Measurements from ENCODE around the gene DCC.

The DCC gene

GRCh38 chr18:53534695-53535094, 1194.7 kb downstream of the DCC start:
- no peak for DNase-seq

DNA sequence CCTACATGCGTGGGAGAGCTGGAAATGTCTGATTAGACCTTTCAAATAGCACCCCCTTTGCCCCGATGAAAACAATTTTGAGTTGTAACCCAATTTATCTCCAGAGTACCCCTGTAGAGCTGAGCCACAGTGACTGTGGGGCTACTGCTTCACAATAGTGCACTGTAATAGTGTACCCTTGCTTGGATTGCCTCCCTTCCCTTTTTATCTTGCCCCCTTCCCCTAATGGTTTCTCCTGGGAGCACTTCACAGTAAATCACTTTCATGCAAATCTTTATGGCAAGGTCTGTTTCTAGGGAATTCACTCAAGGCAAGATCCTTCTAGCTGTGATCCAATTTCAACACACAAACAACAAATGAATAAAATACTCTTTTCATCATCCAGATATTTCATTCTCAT, 1196.9 kb downstream of the DCC start:
- no peak for DNase-seq

DNA sequence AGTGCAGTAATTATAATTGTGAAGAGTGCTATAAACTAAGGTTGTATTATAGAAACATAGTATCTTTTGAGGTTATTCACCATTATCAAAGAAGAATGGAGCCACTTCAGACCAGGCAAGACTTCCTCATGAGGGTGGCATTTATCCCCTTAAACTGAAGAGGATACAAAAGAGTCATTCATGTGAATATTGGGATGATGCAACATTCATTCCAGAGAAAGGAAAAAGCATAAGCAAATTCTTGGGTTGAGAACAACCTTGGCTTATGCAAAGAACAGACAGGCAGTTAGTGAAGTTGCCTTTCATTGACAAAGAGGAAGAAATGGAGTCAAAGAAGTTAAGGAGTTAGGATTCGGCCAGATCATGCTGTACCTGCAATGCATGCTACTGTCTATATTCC, 1201.9 kb downstream of the DCC start:
- DNase-seq = no peak

DNA sequence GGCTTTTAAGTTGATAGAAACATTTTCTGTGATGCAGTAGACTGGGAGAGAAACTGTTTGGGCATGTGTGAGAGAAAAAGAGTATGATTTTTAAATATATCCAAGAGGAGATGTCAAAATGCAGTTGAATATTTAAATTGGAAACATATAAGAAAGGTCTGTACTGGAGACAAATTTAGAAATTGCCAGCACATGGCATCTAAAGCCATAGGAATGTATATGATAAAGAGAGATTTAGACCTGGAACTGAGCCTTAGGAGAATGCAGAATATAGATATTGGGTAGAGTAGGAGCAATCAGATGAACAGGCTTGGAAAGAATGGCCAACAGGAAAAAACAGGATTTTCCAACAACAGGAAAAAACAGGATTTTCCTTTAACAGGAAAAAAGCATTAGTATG, 1203.7 kb downstream of the DCC start:
- no peak for DNase-seq

DNA sequence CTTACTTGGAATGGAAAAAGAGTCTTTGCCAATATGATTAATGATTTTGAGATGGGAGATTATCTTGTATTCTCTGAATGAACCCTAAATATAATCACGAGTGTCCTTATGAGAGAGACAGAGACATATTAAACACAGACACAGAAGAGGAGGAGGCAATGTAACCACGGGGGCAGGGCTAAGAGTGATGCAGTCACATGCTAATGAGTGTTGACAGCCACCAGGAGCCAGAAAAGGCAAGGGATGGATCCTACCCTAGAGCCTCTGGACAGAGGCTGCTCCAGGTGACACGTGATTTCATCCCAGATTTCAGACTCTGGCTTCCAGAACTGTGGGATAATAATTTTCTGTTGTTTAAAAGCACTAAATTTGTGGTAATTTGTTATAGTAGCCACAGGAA, 1204.9 kb downstream of the DCC start:
- no peak for DNase-seq

GRCh38 chr18:53551868-53552426, 1212.0 kb downstream of the DCC start:
- no peak for DNase-seq

GRCh38 chr18:53553030-53553429, 1213.0 kb downstream of the DCC start:
- no peak for DNase-seq

GRCh38 chr18:53556450-53556849, 1216.5 kb downstream of the DCC start:
- no peak for DNase-seq

DNA sequence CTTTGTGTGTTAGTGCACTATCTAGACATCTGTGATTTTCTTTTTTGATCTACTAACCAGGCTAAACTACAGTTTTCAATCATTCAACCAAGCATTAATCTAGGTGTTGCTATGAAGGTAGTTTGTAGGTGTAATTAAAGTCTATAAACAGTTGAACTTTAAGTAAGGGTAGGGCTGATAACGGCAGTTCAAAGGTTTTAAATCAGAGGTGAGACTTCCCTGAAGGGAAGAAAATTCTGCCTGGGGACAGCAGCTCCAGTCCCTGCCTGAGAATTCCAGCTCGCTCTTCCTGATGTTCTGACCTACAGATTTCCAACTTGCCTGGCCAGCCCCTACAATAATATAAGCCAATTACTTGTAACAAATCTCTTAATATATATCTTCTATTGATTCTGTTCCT, 1220.5 kb downstream of the DCC start:
- DNase-seq = no peak

- DNase-seq = no peak
Measured at GRCh38 chr18:53566626-53567025, 1226.6 kb downstream of the DCC start.

DNA sequence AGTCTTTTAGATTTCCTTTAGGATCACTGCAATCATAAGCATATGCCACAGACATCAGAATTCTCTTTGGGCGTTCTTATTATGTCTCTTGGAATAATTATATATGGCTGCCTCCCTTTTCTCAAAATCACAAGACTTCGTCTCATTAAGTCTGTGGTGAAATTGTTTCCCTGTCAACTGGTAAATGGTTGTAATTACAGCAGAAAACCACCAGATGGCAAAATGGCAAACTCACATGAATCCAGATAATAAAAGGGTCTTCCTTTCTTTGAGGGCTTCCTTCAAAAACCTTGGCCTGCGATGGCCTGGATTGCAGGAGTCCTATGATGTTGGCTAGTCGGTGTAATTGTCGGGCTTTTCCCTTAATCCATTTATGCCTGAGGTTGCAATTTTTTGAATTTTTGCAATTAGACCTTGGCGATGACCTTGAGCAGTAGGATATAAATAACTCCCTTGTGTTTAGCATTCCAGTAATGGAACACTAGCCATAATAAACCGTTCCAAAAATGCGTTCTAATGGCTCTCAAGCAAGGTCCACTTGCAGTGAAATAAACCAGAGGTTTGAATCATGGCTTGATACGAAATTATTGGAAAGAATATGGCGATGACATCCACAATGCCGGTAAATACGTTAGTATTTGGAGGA, 1228.1 kb downstream of the DCC start:
- peak; percentile 17 to 24 for DNase-seq
